ENCODE measurements around the gene PDXP. TPM values are rescaled to one million over a fixed set of nuclear protein-coding genes. Genes with fewer than 3 reads are reported as not detected.

Gene PDXP
- total and polyA plus RNA-seq, 2 of the 13 experiments (the other 11 are each of a cell fraction or from before 2014, with no cell fraction given): 58.2 to 70.6 TPM

DNA sequence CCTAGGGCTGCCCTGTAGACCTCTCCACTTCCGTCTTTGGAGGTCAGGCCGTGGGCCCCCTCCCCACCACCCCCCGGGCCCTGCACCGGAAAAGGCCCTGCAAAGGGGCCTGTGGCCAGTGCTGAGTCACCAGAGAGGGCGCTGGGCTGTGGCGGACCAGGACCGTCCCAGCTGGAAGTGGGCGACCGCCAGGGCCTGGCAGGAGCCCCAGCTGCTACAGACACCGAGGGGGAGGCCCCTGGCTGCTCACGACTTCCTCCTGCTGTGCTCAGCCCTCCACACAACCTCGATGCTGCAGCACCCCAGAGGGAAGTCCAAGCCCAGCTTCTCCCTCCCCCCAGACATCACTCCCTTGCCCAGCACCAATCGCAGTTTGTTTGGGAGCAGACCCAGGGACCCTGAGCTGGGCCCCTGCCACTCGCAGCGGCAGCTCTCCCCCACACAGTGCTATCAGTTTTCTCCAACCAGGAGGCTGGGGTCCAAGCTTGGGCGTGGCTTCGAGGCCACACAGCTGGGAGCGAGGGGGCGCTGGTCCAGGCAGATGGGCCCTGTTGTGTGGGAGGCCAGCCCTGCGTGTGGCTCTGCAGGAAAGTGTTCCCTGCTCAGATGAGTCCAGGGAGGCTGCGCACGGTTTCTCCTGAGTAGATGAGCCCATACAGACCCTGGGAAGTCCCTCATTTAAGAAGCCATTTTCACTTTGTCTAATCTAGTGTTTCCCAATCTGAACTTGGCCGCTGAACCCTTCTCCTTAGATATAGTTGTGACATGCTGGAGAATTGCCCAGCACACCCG, 24.7 kb upstream of the PDXP start (continued):
- TF ChIP-seq SNAPC4 (CRISPR knock-in tag; IDR thresholded peaks at IDR 0.05) (no peak; the same call in 1 of the 2 replicates), SMYD3 (CRISPR knock-in tag; IDR thresholded peaks at IDR 0.05) (no peak; the same call in 1 of the 2 replicates), CSRNP1 (CRISPR knock-in tag; IDR thresholded peaks at IDR 0.05) (0 out of 2 replicates have a peak, but pooled peaks have one; percentile 20), ZNF207 (IDR thresholded peaks at IDR 0.05; ENCODE audit: borderline replicate concordance) (no peak), MLLT10 (CRISPR knock-in tag; IDR thresholded peaks at IDR 0.05) (no peak), SMAD3 (CRISPR knock-in tag; IDR thresholded peaks at IDR 0.05) (peak; percentile 63; the same call in 1 of the 2 replicates), BORCS8-MEF2B (CRISPR knock-in tag; IDR thresholded peaks at IDR 0.05) (peak; percentile 52), FOXK2 (IDR thresholded peaks at IDR 0.05) (no peak), ZSCAN31 (CRISPR knock-in tag; IDR thresholded peaks at IDR 0.05; ENCODE audit: low read depth) (peak; percentile 79), ZNF121 (CRISPR knock-in tag; IDR thresholded peaks at IDR 0.05) (no peak), KAT7 (CRISPR knock-in tag; IDR thresholded peaks at IDR 0.05; ENCODE audit: borderline replicate concordance) (no peak; the same call in 1 of the 2 replicates), ZNF224 (CRISPR knock-in tag; IDR thresholded peaks at IDR 0.05) (no peak), PRPF4 (IDR thresholded peaks at IDR 0.05; ENCODE audit: low read depth, low read length, poor library complexity, severe bottlenecking) (no peak), TARDBP (CRISPR knock-in tag; IDR thresholded peaks at IDR 0.05) (peak; percentile 49; the same call in 1 of the 2 replicates), TAF15 (IDR thresholded peaks at IDR 0.05; ENCODE audit: low read depth, low read length, poor library complexity, severe bottlenecking) (peak; percentile 87)
- TF ChIP-seq, protein P1, sequence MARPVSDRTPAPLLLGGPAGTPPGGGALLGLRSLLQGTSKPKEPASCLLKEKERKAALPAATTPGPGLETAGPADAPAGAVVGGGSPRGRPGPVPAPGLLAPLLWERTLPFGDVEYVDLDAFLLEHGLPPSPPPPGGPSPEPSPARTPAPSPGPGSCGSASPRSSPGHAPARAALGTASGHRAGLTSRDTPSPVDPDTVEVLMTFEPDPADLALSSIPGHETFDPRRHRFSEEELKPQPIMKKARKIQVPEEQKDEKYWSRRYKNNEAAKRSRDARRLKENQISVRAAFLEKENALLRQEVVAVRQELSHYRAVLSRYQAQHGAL (CRISPR knock-in tag; IDR thresholded peaks at IDR 0.05; ENCODE audit: not compliant biosample characterization): no peak
- TF ChIP-seq, protein P2, sequence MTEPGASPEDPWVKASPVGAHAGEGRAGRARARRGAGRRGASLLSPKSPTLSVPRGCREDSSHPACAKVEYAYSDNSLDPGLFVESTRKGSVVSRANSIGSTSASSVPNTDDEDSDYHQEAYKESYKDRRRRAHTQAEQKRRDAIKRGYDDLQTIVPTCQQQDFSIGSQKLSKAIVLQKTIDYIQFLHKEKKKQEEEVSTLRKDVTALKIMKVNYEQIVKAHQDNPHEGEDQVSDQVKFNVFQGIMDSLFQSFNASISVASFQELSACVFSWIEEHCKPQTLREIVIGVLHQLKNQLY (CRISPR knock-in tag; IDR thresholded peaks at IDR 0.05): no peak; the same call in 1 of the 2 replicates
- TF ChIP-seq, protein P3, sequence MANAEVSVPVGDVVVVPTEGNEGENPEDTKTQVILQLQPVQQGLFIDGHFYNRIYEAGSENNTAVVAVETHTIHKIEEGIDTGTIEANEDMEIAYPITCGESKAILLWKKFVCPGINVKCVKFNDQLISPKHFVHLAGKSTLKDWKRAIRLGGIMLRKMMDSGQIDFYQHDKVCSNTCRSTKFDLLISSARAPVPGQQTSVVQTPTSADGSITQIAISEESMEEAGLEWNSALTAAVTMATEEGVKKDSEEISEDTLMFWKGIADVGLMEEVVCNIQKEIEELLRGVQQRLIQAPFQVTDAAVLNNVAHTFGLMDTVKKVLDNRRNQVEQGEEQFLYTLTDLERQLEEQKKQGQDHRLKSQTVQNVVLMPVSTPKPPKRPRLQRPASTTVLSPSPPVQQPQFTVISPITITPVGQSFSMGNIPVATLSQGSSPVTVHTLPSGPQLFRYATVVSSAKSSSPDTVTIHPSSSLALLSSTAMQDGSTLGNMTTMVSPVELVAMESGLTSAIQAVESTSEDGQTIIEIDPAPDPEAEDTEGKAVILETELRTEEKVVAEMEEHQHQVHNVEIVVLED (CRISPR knock-in tag; IDR thresholded peaks at IDR 0.05; ENCODE audit: borderline replicate concordance): no peak

Measured in HepG2 (cell line).